Heart right ventricle (tissue), 16 donors: ENCODE results near the gene SLC29A4. TPM values are rescaled to one million over a fixed set of nuclear protein-coding genes. Genes with fewer than 3 reads are reported as not detected.
"Not testable (repeated sequence)": the region's sequence is repeated elsewhere in the genome, so short reads cannot be mapped to it uniquely, and the experiment has no call there.

Experiments used
- ATAC-seq, 8 donors: fragments of 200-7000 bp; cut with Tn5 transposase; one replicate each; pipeline ENCODE4 v1.9.1; 2020; ENCODE audit warnings: mild to moderate bottlenecking in 8 of 8, moderate library complexity in 8 of 8, moderate number of reproducible peaks in 1 of 8
- DNase-seq, 2 donors: peaks; one replicate each; pipeline ENCODE4 v3.0.0-alpha.2; 2020
- H3K27ac ChIP-seq, 10 donors: fragments of 200-600 bp; sonication (generic) in 2 of 10; one replicate each; pipeline versions ENCODE4 v1.5.0 to v1.8.0; 2020 to 2022; ENCODE audit warnings: mild to moderate bottlenecking in 3 of 10
- H3K27me3 ChIP-seq, 7 donors: fragments of 200-600 bp; one replicate each; pipeline ENCODE4 v1.8.0; 2021 to 2022; ENCODE audit warnings: mild to moderate bottlenecking in 2 of 7
- H3K36me3 ChIP-seq, 9 donors: fragments of 200-600 bp; sonication (generic) in 1 of 9; one replicate each; pipeline versions ENCODE4 v1.5.0 to v1.8.0; 2020 to 2022; ENCODE audit warnings: mild to moderate bottlenecking in 2 of 9
- H3K4me1 ChIP-seq, 9 donors: fragments of 200-600 bp; sonication (generic) in 1 of 9; one replicate each; pipeline versions ENCODE4 v1.5.0 to v1.8.0; 2020 to 2022; ENCODE audit warnings: mild to moderate bottlenecking in 4 of 9
- H3K4me3 ChIP-seq, 10 donors: fragments of 200-600 bp; sonication (generic) in 2 of 10; one replicate each; pipeline versions ENCODE4 v1.5.0 to v1.8.0; 2020 to 2022; ENCODE audit warnings: mild to moderate bottlenecking in 7 of 10, moderate library complexity in 2 of 10
- H3K9me3 ChIP-seq, 11 donors: fragments of 200-600 bp in 10 of 11; sonication (generic) in 2 of 11; one replicate each; pipeline versions ENCODE4 v1.5.0 to v1.8.0; 2013 to 2022; ENCODE audit warnings: mild to moderate bottlenecking in 2 of 11, control low read depth in 1 of 11, moderate library complexity in 1 of 11
- WGBS, 2 donors: extraction: QIAGEN DNeasy Blood & Tissue Kit; methylation state at CpG; one replicate each; pipeline ENCODE4 v1.1.7; 2013; ENCODE audit warnings: inconsistent platforms in 1 of 2; 5-methylcytosine and 5-hydroxymethylcytosine counted together
- intact Hi-C, 10 donors: fragments of 100-400 bp; cut with DNase I; formaldehyde crosslinking; loops; one replicate each; pipeline versions ENCODE4 v1.11.1 to v1.14.2; 2022
- polyA plus RNA-seq, 2 donors: library from polyadenylated mRNA; stranded (reverse); fragments of 200-250 nt; gene quantifications; one replicate each; pipeline ENCODE4 v1.2.3, GENCODE V29; 2013
- total RNA-seq, 10 donors: library from RNA; stranded (reverse); fragmentation: NEBNext Ultra II Directional in 3 of 10; extraction: Animal tissue kit (Norgen Biotek cat#: 25700) in 3 of 10; gene quantifications; one replicate each; pipeline versions ENCODE4 v1.2.1 to v1.2.4, GENCODE V29; 2021 to 2023
- TF ChIP-seq, protein P1 (sequence below), 9 donors: fragments of 200-600 bp; sonication (generic) in 2 of 9; IDR thresholded peaks; one replicate each; pipeline versions ENCODE4 v1.5.0 to v1.8.0; 2021 to 2022; ENCODE audit warnings: antibody characterized with exemption in 9 of 9, mild to moderate bottlenecking in 5 of 9, moderate library complexity in 1 of 9
- donor health status: Arrhythmogenic right ventricular cardiomyopathy.
- donor health status: ischemic (EF 13 %, LVEDD 7.1; RV severe dilation, severe dysfunction).
- donor health status: healthy with polysubstance abuse.
- donor health status: DM: no; HTN: yes; CAD: no.
- donor health status: DM: no; HTN: no; CAD: no.
- donor health status: ischemic (EF 25% LVEDD 6.9; RV normal size, moderate dysfunction).
- donor health status: ischemic (EF 25% LVEDD 5.7; RV mildly dilated, moderate dysfunction).
- donor health status: healthy.
- donor health status: DM: yes; HTN: yes; CAD: no.
- donor health status: Ischemic cardiomyopathy.
- donor health status: ischemic (EF 35%, LVEDD 5.7; RV mildly dilated, moderate dysfunction).
- donor health status: nonischemic (EF 11% LVEDD 7.7; RV severe dilation, severe dysfunction).
- donor health status: DM: yes; HTN: yes; CAD: no.
- donor health status: PGD.
- donor health status: ischemic (EF 29% LVEDD 5.4; RV normal size, mild dysfunction).
- donor health status: nonischemic (EF 23%, LVEDD 6.1; RV moderate dilation, normal function).

SLC29A4 gene
- total and polyA plus RNA-seq, 12 donors = 0.94 to 5.3 (median 2.1) TPM

DNA sequence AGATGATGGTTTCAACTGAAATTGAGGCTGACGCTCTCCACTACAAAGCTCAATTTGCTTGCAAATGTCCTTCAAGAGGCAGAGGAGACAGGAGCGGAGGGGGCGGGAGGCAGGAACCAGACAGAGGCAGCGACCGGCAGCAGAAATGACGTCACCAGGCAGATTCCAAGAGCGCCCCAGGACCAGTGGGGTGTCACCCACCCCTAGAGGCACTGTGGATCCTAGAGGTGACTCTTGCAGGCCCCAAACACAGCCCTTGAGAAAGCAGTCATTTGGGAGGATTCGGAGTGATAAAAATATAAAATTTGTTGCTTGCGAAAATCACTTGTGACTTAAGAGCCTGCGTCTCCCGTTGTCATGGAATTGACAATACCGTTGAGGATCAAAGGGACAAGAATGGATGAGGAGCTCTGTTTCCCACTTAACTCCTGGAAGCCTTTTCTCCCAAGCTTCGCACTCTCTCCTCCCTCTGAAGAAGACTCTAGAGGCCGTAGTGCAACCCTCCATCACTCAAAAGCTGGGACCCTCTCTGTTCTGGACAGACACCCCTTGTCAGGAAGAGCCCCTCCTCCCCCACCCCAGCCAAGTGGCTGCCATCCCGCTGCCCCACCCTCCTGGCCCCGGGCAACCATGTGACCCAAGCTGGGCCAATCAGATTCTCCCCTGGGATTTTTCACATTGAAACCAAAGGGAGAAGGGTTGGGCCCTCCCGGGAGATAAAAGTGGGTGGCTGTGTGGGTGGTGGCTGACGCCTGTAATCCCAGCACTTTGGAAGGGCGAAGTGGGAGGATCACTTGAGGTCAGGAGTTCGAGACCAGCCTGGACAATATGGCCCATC is 16.3 kb upstream of the SLC29A4 start:
- H3K9me3 ChIP-seq = no peaks in the 10 kb centered on the region
- DNase-seq = no peak
- 60 to 68% methylated on average over 20 of the region's 20 CpGs for WGBS, 2 donors
- H3K27me3 ChIP-seq = peaks cover 0 to 10% (median 0%) of the 10 kb centered on the region in 7 donors
- TF ChIP-seq, protein P1, sequence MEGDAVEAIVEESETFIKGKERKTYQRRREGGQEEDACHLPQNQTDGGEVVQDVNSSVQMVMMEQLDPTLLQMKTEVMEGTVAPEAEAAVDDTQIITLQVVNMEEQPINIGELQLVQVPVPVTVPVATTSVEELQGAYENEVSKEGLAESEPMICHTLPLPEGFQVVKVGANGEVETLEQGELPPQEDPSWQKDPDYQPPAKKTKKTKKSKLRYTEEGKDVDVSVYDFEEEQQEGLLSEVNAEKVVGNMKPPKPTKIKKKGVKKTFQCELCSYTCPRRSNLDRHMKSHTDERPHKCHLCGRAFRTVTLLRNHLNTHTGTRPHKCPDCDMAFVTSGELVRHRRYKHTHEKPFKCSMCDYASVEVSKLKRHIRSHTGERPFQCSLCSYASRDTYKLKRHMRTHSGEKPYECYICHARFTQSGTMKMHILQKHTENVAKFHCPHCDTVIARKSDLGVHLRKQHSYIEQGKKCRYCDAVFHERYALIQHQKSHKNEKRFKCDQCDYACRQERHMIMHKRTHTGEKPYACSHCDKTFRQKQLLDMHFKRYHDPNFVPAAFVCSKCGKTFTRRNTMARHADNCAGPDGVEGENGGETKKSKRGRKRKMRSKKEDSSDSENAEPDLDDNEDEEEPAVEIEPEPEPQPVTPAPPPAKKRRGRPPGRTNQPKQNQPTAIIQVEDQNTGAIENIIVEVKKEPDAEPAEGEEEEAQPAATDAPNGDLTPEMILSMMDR (IDR thresholded peaks at IDR 0.05) = no peak
- no peaks in the 10 kb centered on the region for H3K36me3 ChIP-seq
- intact Hi-C loops = no loop called here
- H3K4me3 ChIP-seq = no peak overlapping the region
- ATAC-seq = no peak
- no peak overlapping the region for H3K27ac ChIP-seq
- no peaks in the 10 kb centered on the region for H3K4me1 ChIP-seq

DNA sequence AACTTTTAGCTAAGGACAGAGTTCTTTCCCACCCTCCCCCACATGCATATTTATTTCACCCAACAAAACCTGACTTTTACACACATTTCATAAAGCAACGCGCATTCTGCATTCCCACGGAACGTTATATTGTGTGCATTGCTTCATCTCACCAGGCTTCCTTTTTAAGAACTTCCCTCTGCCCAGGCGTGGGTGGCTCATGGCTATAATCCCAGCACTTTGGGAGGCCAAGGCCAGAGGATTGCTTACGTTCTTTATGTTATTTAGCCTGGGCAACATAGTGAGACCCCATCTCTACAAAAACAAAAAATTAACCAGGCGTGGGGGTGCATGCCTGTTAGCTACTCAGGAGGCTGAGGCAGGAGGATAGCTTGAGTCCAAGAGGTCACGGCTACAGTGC is 14.9 kb upstream of the SLC29A4 start:
- H3K9me3 ChIP-seq, DNase-seq, H3K4me3 ChIP-seq, H3K4me1 ChIP-seq, ATAC-seq, H3K27ac ChIP-seq, H3K36me3 ChIP-seq, intact Hi-C loops, H3K27me3 ChIP-seq: not testable (repeated sequence)
- 83 to 90% methylated on average over 8 of the region's 8 CpGs for WGBS, 2 donors

DNA sequence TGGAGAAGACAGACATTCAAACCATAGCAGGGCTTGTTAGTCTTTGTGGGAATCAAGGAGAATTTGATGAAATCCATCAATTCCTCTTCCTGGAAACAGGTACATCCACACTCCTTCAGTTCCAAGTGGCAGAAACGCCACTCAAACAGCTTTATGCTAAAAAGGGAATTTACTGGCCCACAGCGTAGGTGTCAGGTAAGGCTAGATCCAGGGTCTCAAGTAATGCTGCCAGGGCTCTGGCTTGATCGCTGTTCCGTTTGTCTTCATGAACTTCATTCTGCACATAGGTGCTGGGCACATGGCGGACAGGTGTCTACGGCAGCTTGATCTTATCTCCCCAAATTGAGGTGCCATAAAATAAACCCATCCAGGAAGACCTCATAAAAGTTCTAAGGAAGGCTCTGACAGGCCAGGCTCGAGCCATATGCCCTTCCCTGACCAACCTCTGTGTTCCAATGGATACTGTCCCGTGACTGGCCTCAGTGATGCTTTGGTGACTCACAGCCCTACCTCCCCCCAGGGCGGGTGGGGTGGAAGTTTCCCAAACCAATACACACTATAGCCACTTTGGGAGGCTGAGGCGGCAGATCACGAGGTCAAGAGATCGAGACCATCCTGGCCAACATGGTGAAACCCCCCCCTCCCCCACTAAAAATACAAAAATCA is 12.6 kb upstream of the SLC29A4 start:
- intact Hi-C loops, H3K36me3 ChIP-seq, H3K4me1 ChIP-seq, DNase-seq, H3K4me3 ChIP-seq, H3K9me3 ChIP-seq, H3K27ac ChIP-seq, ATAC-seq: not testable (repeated sequence)
- WGBS, 2 donors = 79 to 81% methylated on average over 12 of the region's 12 CpGs
- peaks cover 0 to 14% (median 0%) of the 10 kb centered on the region in 7 donors for H3K27me3 ChIP-seq

GRCh38 chr7:5270788-5271187 is 12.0 kb upstream of the SLC29A4 start:
- no peak for DNase-seq

GRCh38 chr7:5273831-5274405 is 8.8 kb upstream of the SLC29A4 start:
- H3K9me3 ChIP-seq, H3K36me3 ChIP-seq, H3K4me3 ChIP-seq, ATAC-seq, DNase-seq, H3K4me1 ChIP-seq, H3K27ac ChIP-seq, intact Hi-C loops: not testable (repeated sequence)
- 64 to 65% methylated on average over 18 of the region's 18 CpGs for WGBS, 2 donors
- H3K27me3 ChIP-seq = peaks cover 0 to 11% (median 0%) of the 10 kb centered on the region in 7 donors

More at GRCh38 chr7:5270788-5271187, 12.0 kb upstream of the SLC29A4 start:
- 30 to 34% methylated on average over 4 to 6 of the region's 6 CpGs for WGBS, 2 donors
- Histone ChIP-seq H3K4me1 (no peaks in the 10 kb centered on the region), H3K27me3 (peaks cover 0 to 14% (median 0%) of the 10 kb centered on the region in 7 donors), H3K27ac (no peak overlapping the region), H3K4me3 (no peak overlapping the region), H3K9me3 (no peaks in the 10 kb centered on the region), H3K36me3 (no peaks in the 10 kb centered on the region)
- intact Hi-C loops = no loop called here
- TF ChIP-seq, protein P1 (IDR thresholded peaks at IDR 0.05) = no peak
- no peak for ATAC-seq
